22Rv1 (cell line): Measurements from ENCODE around the gene PTGIR.

ENCODE experiments used
- ZFX ChIP-seq: fragments of 450-650 bp; IDR thresholded peaks from 2 replicates; pipeline ENCODE4 v1.6.1; 2017; ENCODE audit warnings: antibody characterized with exemption, borderline replicate concordance
- TF ChIP-seq, protein P1 (sequence below): fragments of 450-650 bp; IDR thresholded peaks from 2 replicates; pipeline ENCODE4 v1.5.1; 2017; ENCODE audit warnings: mild to moderate bottlenecking

DNA sequence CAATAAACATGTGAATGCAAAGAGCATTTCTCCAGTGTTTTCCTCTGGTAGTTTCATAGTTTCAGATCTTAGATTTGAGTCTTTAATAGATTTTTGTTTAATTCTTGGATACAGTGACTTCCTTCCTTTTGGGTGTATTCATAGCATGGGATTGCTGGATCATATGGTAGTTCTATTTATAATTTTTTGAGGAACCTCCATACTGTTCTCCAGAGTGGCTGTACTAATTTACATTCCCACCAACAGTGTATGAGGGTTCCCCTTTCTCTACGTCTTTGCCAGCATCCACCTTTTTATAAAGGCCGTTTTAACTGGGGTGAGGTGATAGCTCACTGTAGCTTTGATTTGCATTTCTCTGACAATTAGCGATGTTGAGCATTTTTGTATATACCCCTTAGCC, 33.0 kb downstream of the PTGIR start:
- TF ChIP-seq, protein P1, sequence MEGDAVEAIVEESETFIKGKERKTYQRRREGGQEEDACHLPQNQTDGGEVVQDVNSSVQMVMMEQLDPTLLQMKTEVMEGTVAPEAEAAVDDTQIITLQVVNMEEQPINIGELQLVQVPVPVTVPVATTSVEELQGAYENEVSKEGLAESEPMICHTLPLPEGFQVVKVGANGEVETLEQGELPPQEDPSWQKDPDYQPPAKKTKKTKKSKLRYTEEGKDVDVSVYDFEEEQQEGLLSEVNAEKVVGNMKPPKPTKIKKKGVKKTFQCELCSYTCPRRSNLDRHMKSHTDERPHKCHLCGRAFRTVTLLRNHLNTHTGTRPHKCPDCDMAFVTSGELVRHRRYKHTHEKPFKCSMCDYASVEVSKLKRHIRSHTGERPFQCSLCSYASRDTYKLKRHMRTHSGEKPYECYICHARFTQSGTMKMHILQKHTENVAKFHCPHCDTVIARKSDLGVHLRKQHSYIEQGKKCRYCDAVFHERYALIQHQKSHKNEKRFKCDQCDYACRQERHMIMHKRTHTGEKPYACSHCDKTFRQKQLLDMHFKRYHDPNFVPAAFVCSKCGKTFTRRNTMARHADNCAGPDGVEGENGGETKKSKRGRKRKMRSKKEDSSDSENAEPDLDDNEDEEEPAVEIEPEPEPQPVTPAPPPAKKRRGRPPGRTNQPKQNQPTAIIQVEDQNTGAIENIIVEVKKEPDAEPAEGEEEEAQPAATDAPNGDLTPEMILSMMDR = no peak
- TF ChIP-seq ZFX = no peak
